Gastrocnemius medialis (tissue), 4 donors: ENCODE measurements around the gene XPC. TPM values are rescaled to one million over a fixed set of nuclear protein-coding genes. Genes with fewer than 3 reads are reported as not detected.
A peak's percentile ranks its signal among the peaks of the same experiment; 100 is the strongest.

Experiments
- ATAC-seq, 2 donors: fragments of 150-250 bp; one replicate each; pipeline ENCODE4 v1.9.1; 2016
- DNase-seq, 2 donors: peaks; one replicate each; pipeline ENCODE4 v3.0.0-alpha.2; 2019
- H3K27ac ChIP-seq, 4 donors: fragments of 200-600 bp; sonication (generic); 1 replicate in 1 of 4; 2 replicates in 3 of 4; pipeline ENCODE4 v1.5.1; 2016 to 2018; ENCODE audit warnings: mild to moderate bottlenecking in 2 of 4, moderate library complexity in 1 of 4
- H3K27me3 ChIP-seq, 3 donors: fragments of 200-600 bp; sonication (generic) in 2 of 3; 1 replicate in 1 of 3; 2 replicates in 2 of 3; pipeline versions ENCODE4 v1.5.1 to v1.6.0; 2016 to 2019; ENCODE audit warnings: mild to moderate bottlenecking in 1 of 3, moderate library complexity in 1 of 3
- H3K36me3 ChIP-seq, 2 donors: fragments of 200-600 bp; sonication (generic) in 1 of 2; one replicate each; pipeline ENCODE4 v1.5.1; 2017 to 2018
- H3K4me1 ChIP-seq, 2 donors: fragments of 200-600 bp; sonication (generic) in 1 of 2; one replicate each; pipeline ENCODE4 v1.5.1; 2016 to 2017; ENCODE audit warnings: mild to moderate bottlenecking in 2 of 2
- H3K4me3 ChIP-seq, 4 donors: fragments of 200-600 bp; sonication (generic) in 3 of 4; 1 replicate in 1 of 4; 2 replicates in 3 of 4; pipeline ENCODE4 v1.5.1; 2016 to 2019; ENCODE audit warnings: mild to moderate bottlenecking in 2 of 4
- H3K9me3 ChIP-seq, 3 donors: fragments of 200-600 bp; sonication (generic) in 2 of 3; 1 replicate in 1 of 3; 2 replicates in 2 of 3; pipeline ENCODE4 v1.5.1; 2016 to 2019
- CTCF ChIP-seq, 5 experiments: fragments of 450-650 bp in 3 of 5; fragments of 200-600 bp in 2 of 5; sonication (generic) in 2 of 5; IDR thresholded peaks in 4 of 5; conservative IDR thresholded peaks in 1 of 5; 1 replicate in 4 of 5; 2 replicates in 1 of 5; pipeline ENCODE4 v1.5.1; 2016 to 2019; ENCODE audit warnings: antibody characterized with exemption in 5 of 5, mild to moderate bottlenecking in 3 of 5, moderate library complexity in 3 of 5
- POLR2A ChIP-seq, 2 donors: fragments of 450-650 bp; IDR thresholded peaks; one replicate each; pipeline ENCODE4 v1.6.1; 2017; ENCODE audit warnings: antibody characterized with exemption in 2 of 2, mild to moderate bottlenecking in 2 of 2, moderate library complexity in 2 of 2
- in situ Hi-C, 4 donors: fragments of 200-750 bp; cut with MboI; loops; one replicate each; pipeline versions ENCODE4 v1.15.0 to v1.8.0; 2017; ENCODE audit warnings: low sequenced_read_pairs in 4 of 4
- intact Hi-C: fragments of 100-400 bp; cut with DNase I; formaldehyde crosslinking; loops from one replicate; pipeline ENCODE4 v1.15.1; 2023; ENCODE audit warnings: low total_unique reads
- total RNA-seq, 4 donors: library from RNA; depleted of rRNA; stranded (reverse); fragments of >200 nt; gene quantifications; one replicate each; pipeline versions ENCODE4 v1.1.0 to v1.2.3, GENCODE V29; 2016

The XPC gene
- total RNA-seq, 4 donors from 2014 or later = 22.0 to 30.6 (median 27.0) TPM

GRCh38 chr3:14158370-14158769, 20.0 kb downstream of the XPC start:
- no peaks in the 10 kb centered on the region for H3K27me3 ChIP-seq
- DNase-seq (no peak), ATAC-seq (no peak)
- TF ChIP-seq CTCF (IDR thresholded peaks at IDR 0.05 in 4 of 5, conservative IDR thresholded peaks at IDR 0.05 in 1 of 5) (no peak), POLR2A (IDR thresholded peaks at IDR 0.05) (no peak)
- intact Hi-C loops (no loop called here), in situ Hi-C loops (no loop called here)
- H3K9me3 ChIP-seq = peaks cover 0 to 6% (median 0%) of the 10 kb centered on the region in 3 donors
- H3K4me1 ChIP-seq = peaks cover 10 to 19% of the 10 kb centered on the region in 2 donors
- no peak overlapping the region for H3K4me3 ChIP-seq
- H3K36me3 ChIP-seq = peaks cover 0 to 72% of the 10 kb centered on the region in 2 donors
- peak overlapping the region in 2 of 4 donors; percentile 73 to 77 for H3K27ac ChIP-seq

- no peaks in the 10 kb centered on the region for H3K27me3 ChIP-seq
- peaks cover 0 to 68% of the 10 kb centered on the region in 2 donors for H3K36me3 ChIP-seq
- DNase-seq = no peak
- ATAC-seq = no peak
- H3K9me3 ChIP-seq = peaks cover 0 to 6% (median 0%) of the 10 kb centered on the region in 3 donors
- TF ChIP-seq POLR2A (IDR thresholded peaks at IDR 0.05) = no peak
- H3K4me3 ChIP-seq = no peak overlapping the region
- intact Hi-C loops (no loop called here), in situ Hi-C loops (no loop called here)
- H3K4me1 ChIP-seq = peaks cover 10 to 19% of the 10 kb centered on the region in 2 donors
- H3K27ac ChIP-seq = peak overlapping the region; percentile 72 to 85 (median 75)
Observed at GRCh38 chr3:14157951-14158350, 20.4 kb downstream of the XPC start.

- H3K9me3 ChIP-seq = peaks cover 0 to 4% (median 0%) of the 10 kb centered on the region in 3 donors
- TF ChIP-seq POLR2A (IDR thresholded peaks at IDR 0.05) = no peak
- no peak for TF ChIP-seq CTCF (IDR thresholded peaks at IDR 0.05 in 4 of 5, conservative IDR thresholded peaks at IDR 0.05 in 1 of 5)
- ATAC-seq (peak; percentile 96 to 99), DNase-seq (peak; percentile 77 to 87)
- in situ Hi-C loops (no loop called here), intact Hi-C loops (no loop called here)
- H3K27me3 ChIP-seq = no peaks in the 10 kb centered on the region
- peak overlapping the region; percentile 72 to 85 (median 75) for H3K27ac ChIP-seq
- H3K4me1 ChIP-seq = peaks cover 10 to 19% of the 10 kb centered on the region in 2 donors
- peaks cover 0 to 63% of the 10 kb centered on the region in 2 donors for H3K36me3 ChIP-seq
- no peak overlapping the region for H3K4me3 ChIP-seq
Observed at GRCh38 chr3:14156843-14157561, 21.4 kb downstream of the XPC start.

- Histone ChIP-seq H3K9me3 (no peaks in the 10 kb centered on the region), H3K4me3 (no peak overlapping the region), H3K27me3 (no peaks in the 10 kb centered on the region), H3K36me3 (peaks cover 0 to 62% of the 10 kb centered on the region in 2 donors), H3K4me1 (peaks cover 10 to 19% of the 10 kb centered on the region in 2 donors), H3K27ac (peak overlapping the region in 1 of 4 donors; percentile 85)
- in situ Hi-C loops = no loop called here
- TF ChIP-seq POLR2A (IDR thresholded peaks at IDR 0.05) (no peak), CTCF (IDR thresholded peaks at IDR 0.05 in 4 of 5, conservative IDR thresholded peaks at IDR 0.05 in 1 of 5) (no peak)
- intact Hi-C loops = no loop called here
- DNase-seq (no peak), ATAC-seq (no peak)
Observed at GRCh38 chr3:14156201-14156600, 22.2 kb downstream of the XPC start.

- intact Hi-C loops (no loop called here), in situ Hi-C loops (no loop called here)
- no peak for ATAC-seq
- H3K9me3 ChIP-seq = no peaks in the 10 kb centered on the region
- no peak for TF ChIP-seq CTCF (IDR thresholded peaks at IDR 0.05 in 4 of 5, conservative IDR thresholded peaks at IDR 0.05 in 1 of 5)
- TF ChIP-seq POLR2A (IDR thresholded peaks at IDR 0.05) = no peak
- no peak overlapping the region for H3K4me3 ChIP-seq
- no peak for DNase-seq
- no peak overlapping the region for H3K27ac ChIP-seq
- H3K27me3 ChIP-seq = no peaks in the 10 kb centered on the region
- peaks cover 10 to 19% of the 10 kb centered on the region in 2 donors for H3K4me1 ChIP-seq
- H3K36me3 ChIP-seq = peaks cover 0 to 52% of the 10 kb centered on the region in 2 donors
Observed at GRCh38 chr3:14154895-14155440, 23.4 kb downstream of the XPC start.
